ENCODE data around the gene CD46.

DNA sequence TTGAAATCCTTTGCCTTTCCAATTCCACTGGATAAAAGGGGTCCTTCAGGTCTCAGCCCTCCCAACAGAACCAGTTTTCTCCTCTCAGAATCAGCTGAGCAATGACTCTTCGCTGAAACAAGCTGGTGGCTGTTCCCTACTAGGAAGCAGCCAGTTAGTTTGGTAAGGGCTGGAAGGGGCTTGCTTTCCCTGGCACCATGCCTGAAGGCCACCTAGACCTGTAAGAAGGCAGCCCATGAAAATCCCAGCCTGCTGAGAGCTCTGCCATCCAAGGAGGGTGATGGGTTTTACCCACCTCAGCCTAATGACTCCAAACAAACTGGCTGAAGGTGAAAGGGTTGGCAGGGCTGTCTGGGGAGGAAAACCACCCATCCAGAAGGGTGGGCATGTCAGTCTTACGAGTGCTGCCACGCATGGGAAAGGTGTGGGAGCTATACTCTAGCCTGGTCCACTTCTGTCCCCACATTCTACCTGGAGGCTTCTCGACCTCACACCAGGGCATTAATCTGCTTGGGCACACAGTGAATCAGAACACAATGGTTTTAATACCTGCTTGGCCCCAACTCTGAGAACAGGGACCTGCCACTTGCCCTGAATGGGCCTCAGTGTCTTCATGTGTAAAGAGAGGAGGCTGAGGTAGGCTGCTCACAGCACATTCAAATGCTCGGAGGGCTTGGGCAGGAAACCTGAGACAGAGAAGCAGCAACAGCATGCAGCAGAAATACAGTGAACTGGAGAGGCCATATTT is 53.0 kb downstream of the CD46 start:
- TF ChIP-seq, protein P1, sequence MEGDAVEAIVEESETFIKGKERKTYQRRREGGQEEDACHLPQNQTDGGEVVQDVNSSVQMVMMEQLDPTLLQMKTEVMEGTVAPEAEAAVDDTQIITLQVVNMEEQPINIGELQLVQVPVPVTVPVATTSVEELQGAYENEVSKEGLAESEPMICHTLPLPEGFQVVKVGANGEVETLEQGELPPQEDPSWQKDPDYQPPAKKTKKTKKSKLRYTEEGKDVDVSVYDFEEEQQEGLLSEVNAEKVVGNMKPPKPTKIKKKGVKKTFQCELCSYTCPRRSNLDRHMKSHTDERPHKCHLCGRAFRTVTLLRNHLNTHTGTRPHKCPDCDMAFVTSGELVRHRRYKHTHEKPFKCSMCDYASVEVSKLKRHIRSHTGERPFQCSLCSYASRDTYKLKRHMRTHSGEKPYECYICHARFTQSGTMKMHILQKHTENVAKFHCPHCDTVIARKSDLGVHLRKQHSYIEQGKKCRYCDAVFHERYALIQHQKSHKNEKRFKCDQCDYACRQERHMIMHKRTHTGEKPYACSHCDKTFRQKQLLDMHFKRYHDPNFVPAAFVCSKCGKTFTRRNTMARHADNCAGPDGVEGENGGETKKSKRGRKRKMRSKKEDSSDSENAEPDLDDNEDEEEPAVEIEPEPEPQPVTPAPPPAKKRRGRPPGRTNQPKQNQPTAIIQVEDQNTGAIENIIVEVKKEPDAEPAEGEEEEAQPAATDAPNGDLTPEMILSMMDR (conservative IDR thresholded peaks at IDR 0.05) = no peak
- no peak for TF ChIP-seq ZFX (IDR thresholded peaks at IDR 0.05)
